OCI-LY7 (cell line): ENCODE measurements around the gene PDE10A. TPM values are rescaled to one million over a fixed set of nuclear protein-coding genes. Genes with fewer than 3 reads are reported as not detected.

Source experiments
- BruUV-seq: library from RNA; stranded (reverse); fragments of 400-500 nt; replicated peaks from 2 replicates; lab custom pipeline; 2021; lab: Mats Ljungman, UMichigan
- CTCF ChIA-PET: fragments of 300-600 bp; sonication (Branson Sonifier 250); formaldehyde crosslinking; loops from one replicate; lab custom pipeline; 2022; ENCODE audit warnings: antibody characterized with exemption; ENCODE audit not compliant: unreplicated experiment; lab: Charles Lee
- POLR2A ChIA-PET: fragments of 300-600 bp; sonication (Branson Sonifier 250); formaldehyde crosslinking; loops from one replicate; lab custom pipeline; 2022; ENCODE audit warnings: antibody characterized with exemption; lab: Charles Lee
- DNase-seq: peaks from one replicate; pipeline ENCODE4 v3.0.0-alpha.2; 2015; ENCODE audit warnings: low spot score
- H2AFZ ChIP-seq: fragments of 200-600 bp; sonication (generic), shearing (Covaris generic); 2 replicates; pipeline ENCODE4 v1.6.1; 2014; ENCODE audit warnings: mild to moderate bottlenecking, antibody characterized with exemption, low read length, moderate library complexity
- H3K27ac ChIP-seq: fragments of 200-600 bp; sonication (generic); 2 replicates; pipeline ENCODE4 v1.5.1; 2014; ENCODE audit warnings: mixed run types, low read depth, mild to moderate bottlenecking, moderate library complexity, low read length, inconsistent platforms; ENCODE audit not compliant: poor library complexity, severe bottlenecking
- H3K36me3 ChIP-seq: fragments of 200-600 bp; sonication (generic); 2 replicates; pipeline ENCODE4 v1.6.1; 2014; ENCODE audit warnings: mild to moderate bottlenecking, antibody characterized with exemption, low read length, moderate library complexity, mixed read lengths; ENCODE audit not compliant: insufficient read depth
- H3K4me1 ChIP-seq: fragments of 200-600 bp; sonication (generic); 2 replicates; pipeline ENCODE4 v1.5.1; 2014; ENCODE audit warnings: mild to moderate bottlenecking, low read length; ENCODE audit not compliant: insufficient read depth, poor library complexity, severe bottlenecking
- H3K4me2 ChIP-seq: fragments of 200-600 bp; sonication (generic); 2 replicates; pipeline ENCODE4 v1.6.1; 2014; ENCODE audit warnings: mild to moderate bottlenecking, low read length
- H3K4me3 ChIP-seq: fragments of 200-600 bp; sonication (generic); 2 replicates; pipeline ENCODE4 v1.5.1; 2014; ENCODE audit warnings: mild to moderate bottlenecking, low read depth, low read length; ENCODE audit not compliant: poor library complexity, severe bottlenecking
- H3K79me2 ChIP-seq: fragments of 200-600 bp; sonication (generic); 2 replicates; pipeline ENCODE4 v1.6.1; 2016; ENCODE audit warnings: low read depth, mild to moderate bottlenecking, low read length, moderate library complexity, mixed read lengths; ENCODE audit not compliant: insufficient read depth
- H3K9me2 ChIP-seq: fragments of 200-600 bp; sonication (generic); 2 replicates; pipeline ENCODE4 v1.6.1; 2016; ENCODE audit warnings: mild to moderate bottlenecking, low read length, mixed read lengths; ENCODE audit not compliant: insufficient read depth
- H3K9me3 ChIP-seq: fragments of 200-600 bp; sonication (generic); 2 replicates; pipeline ENCODE4 v1.6.1; 2014; ENCODE audit warnings: mild to moderate bottlenecking, mixed run types, low read length, mixed read lengths
- H4K20me1 ChIP-seq: fragments of 200-600 bp; sonication (generic); 2 replicates; pipeline ENCODE4 v1.6.1; 2014; ENCODE audit warnings: mild to moderate bottlenecking, antibody characterized with exemption, low read length, moderate library complexity, mixed read lengths; ENCODE audit not compliant: insufficient read depth
- CTCF ChIP-seq: fragments of 200-600 bp; sonication (generic); conservative IDR thresholded peaks from 2 replicates; pipeline ENCODE4 v1.5.1; 2014; ENCODE audit warnings: mild to moderate bottlenecking, antibody characterized with exemption, low read length, moderate library complexity, mixed read lengths
- EZH2phosphoT487 ChIP-seq: fragments of 200-600 bp; sonication (generic); IDR thresholded peaks from 2 replicates; pipeline ENCODE4 v1.6.1; 2018; ENCODE audit warnings: low read depth, borderline replicate concordance, mild to moderate bottlenecking, mixed run types, antibody characterized with exemption, low read length, moderate library complexity, mixed read lengths
- intact Hi-C: fragments of 100-400 bp; cut with micrococcal nuclease; formaldehyde crosslinking; loops from one replicate; pipeline ENCODE4 v1.10.0; 2022; ENCODE audit not compliant: unreplicated experiment
- total RNA-seq, 2 experiments: library from RNA; depleted of rRNA in 1 of 2; stranded (reverse); fragments of >200 nt in 1 of 2; shearing (Covaris generic) in 1 of 2; gene quantifications; 2 replicates each; pipeline ENCODE4 v1.2.3, GENCODE V29; 2014 to 2022

The PDE10A gene
- total RNA-seq, 2 experiments from 2014 or later: not detected

GRCh38 chr6:165638530-165638929 lies 24.5 kb downstream of the PDE10A start:
- H2AFZ ChIP-seq: no peak overlapping the region

GRCh38 chr6:165637586-165637985 lies 25.5 kb downstream of the PDE10A start:
- no peaks in the 10 kb centered on the region for H3K9me2 ChIP-seq
- BruUV-seq: no TSS peak
- TF ChIP-seq CTCF (no peak), EZH2phosphoT487 (no peak)
- CTCF ChIA-PET: no interaction called here
- H3K4me1 ChIP-seq: no peaks in the 10 kb centered on the region
- POLR2A ChIA-PET: no interaction called here
- no peak overlapping the region for H2AFZ ChIP-seq
- no peaks in the 10 kb centered on the region for H3K79me2 ChIP-seq
- H4K20me1 ChIP-seq: no peaks in the 10 kb centered on the region
- H3K27ac ChIP-seq: no peak overlapping the region
- no peak overlapping the region for H3K4me3 ChIP-seq
- H3K9me3 ChIP-seq: no peaks in the 10 kb centered on the region
- H3K36me3 ChIP-seq: no peaks in the 10 kb centered on the region
- no peak for DNase-seq
- no peak overlapping the region for H3K4me2 ChIP-seq
- intact Hi-C loops: no loop called here

More at GRCh38 chr6:165638530-165638929, 24.5 kb downstream of the PDE10A start:
- Histone ChIP-seq H3K4me1 (no peaks in the 10 kb centered on the region), H3K79me2 (no peaks in the 10 kb centered on the region), H3K4me2 (no peak overlapping the region), H3K36me3 (no peaks in the 10 kb centered on the region), H3K9me2 (no peaks in the 10 kb centered on the region), H3K9me3 (no peaks in the 10 kb centered on the region), H4K20me1 (no peaks in the 10 kb centered on the region), H3K27ac (no peak overlapping the region), H3K4me3 (no peak overlapping the region)
- DNase-seq: no peak
- ChIA-PET POLR2A (interaction anchor here (0.6 kb wide), 2 partner anchors 25 to 65 kb away, joined by 3 to 4 read pairs; no protein-coding TSS in a partner anchor), CTCF (no interaction called here)
- no peak for TF ChIP-seq CTCF
- TF ChIP-seq EZH2phosphoT487: no peak
- BruUV-seq: no TSS peak
- intact Hi-C loops: no loop called here

- H3K9me2 ChIP-seq: no peaks in the 10 kb centered on the region
- CTCF ChIA-PET: interaction anchor here (0.6 kb wide), 1 partner anchor 292 kb away, joined by 3 read pairs; no protein-coding TSS in a partner anchor
- DNase-seq: no peak
- H3K79me2 ChIP-seq: no peaks in the 10 kb centered on the region
- TF ChIP-seq EZH2phosphoT487 (no peak), CTCF (no peak)
- POLR2A ChIA-PET: no interaction called here
- BruUV-seq: no TSS peak
- H3K4me2 ChIP-seq: no peak overlapping the region
- H3K9me3 ChIP-seq: no peaks in the 10 kb centered on the region
- H3K4me3 ChIP-seq: no peak overlapping the region
- no peaks in the 10 kb centered on the region for H4K20me1 ChIP-seq
- no peak overlapping the region for H2AFZ ChIP-seq
- no peaks in the 10 kb centered on the region for H3K36me3 ChIP-seq
- intact Hi-C loops: no loop called here
- H3K4me1 ChIP-seq: no peaks in the 10 kb centered on the region
- H3K27ac ChIP-seq: no peak overlapping the region
These were observed 26.5 kb downstream of the PDE10A start for GRCh38 chr6:165636402-165637048.
